ENCODE measurements around the gene SHANK2.

Gene SHANK2

DNA sequence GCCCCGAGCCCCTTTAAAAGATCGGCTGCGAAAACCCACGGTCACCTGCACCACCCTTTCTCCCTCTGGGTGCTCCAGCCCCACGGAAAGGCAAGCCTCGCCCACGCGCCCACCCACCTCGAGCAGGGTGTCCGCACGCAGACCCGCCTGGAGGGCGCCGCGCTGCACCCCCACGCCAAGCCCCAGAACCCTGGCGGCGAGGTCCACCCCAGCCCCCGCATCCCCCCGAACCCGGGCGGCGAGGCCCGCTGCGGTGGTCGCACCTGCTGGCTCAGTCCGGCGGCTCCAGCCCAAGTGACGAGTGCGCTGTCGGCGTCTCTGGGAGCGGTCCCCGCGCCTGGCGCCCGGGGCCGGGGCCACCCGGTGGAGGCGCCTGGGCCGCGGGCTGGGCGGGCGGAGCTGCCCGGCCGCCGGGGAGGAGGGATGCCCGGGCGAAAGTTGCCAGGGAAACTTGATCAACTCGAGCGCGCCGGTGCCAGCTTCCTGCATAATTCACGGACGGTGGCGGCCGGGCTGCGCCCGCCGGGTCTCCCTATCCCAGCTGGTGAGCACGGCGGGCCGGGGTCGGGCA is 1.1 kb downstream of the SHANK2 start:
- TF ChIP-seq, protein P1, sequence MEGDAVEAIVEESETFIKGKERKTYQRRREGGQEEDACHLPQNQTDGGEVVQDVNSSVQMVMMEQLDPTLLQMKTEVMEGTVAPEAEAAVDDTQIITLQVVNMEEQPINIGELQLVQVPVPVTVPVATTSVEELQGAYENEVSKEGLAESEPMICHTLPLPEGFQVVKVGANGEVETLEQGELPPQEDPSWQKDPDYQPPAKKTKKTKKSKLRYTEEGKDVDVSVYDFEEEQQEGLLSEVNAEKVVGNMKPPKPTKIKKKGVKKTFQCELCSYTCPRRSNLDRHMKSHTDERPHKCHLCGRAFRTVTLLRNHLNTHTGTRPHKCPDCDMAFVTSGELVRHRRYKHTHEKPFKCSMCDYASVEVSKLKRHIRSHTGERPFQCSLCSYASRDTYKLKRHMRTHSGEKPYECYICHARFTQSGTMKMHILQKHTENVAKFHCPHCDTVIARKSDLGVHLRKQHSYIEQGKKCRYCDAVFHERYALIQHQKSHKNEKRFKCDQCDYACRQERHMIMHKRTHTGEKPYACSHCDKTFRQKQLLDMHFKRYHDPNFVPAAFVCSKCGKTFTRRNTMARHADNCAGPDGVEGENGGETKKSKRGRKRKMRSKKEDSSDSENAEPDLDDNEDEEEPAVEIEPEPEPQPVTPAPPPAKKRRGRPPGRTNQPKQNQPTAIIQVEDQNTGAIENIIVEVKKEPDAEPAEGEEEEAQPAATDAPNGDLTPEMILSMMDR (IDR thresholded peaks at IDR 0.05) = no peak

DNA sequence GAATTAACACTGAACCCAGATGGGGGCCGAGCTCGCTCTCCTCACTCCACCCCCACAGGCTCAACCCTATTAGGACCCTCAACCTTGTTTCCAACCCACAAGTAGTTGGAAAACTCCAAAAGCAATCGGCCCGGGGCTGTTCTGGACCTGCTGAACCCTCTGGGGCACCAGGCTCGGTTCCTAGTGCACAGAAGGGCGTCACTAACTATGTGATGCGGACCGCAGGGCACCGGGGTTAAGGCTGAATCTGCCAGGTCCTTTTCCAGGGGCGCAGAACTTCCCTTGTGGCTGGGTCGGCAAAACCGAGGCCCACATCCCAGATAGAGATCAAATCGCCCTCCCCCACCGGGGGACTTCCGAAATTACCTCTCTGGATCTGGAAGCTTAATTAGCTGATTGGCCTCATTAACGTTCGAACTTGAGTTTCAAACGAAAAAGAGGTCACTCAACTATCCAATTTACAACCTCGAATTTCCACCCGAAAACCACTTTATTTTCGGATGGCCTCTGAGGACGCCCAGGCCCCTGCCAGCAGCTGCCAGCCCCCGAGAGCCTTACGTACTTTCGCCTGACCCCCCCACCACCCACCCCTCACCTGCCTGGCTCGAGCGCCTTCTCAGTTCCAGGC is 1.7 kb downstream of the SHANK2 start:
- TF ChIP-seq, protein P1 (IDR thresholded peaks at IDR 0.05) = no peak

DNA sequence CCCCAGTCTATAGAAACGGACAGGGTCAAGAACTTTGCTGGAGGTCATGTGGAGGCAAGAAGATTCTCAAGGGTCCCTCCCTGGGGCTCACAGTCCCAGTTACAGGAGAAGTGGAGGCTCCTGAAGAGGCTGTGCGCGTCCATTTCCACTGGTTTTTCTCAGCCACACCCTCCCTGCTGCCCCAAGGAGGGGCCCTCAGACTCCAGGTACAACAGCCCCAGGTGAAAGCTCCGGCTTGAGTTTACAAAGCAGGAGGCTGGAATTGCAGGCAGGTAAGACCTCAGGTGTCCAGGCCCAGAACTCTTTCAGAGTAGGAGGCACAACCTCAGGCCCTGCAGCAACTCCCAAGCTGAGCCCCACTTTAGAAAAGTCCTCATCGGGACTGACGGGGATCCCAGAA is 3.1 kb downstream of the SHANK2 start:
- TF ChIP-seq, protein P1 (IDR thresholded peaks at IDR 0.05) = no peak

DNA sequence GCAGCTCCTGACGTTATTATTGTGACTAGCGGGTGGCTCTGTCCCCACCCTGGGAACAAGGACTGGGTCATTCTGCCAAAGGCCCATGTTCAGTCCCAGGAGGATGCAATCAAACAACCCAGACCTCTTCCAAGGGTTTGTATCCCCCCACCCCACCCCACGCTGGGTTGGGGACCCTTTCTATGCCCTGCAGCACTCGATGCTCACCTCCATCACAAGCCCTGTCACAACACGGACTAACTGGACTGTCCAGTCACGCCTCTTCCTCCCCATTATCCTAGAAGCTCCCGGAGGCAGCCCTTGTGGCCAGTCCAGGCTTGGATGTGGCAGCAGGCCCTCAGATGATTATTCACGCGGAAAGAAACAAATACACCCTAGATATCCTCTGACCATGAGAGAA is 3.7 kb downstream of the SHANK2 start:
- TF ChIP-seq, protein P1 (IDR thresholded peaks at IDR 0.05) = no peak

DNA sequence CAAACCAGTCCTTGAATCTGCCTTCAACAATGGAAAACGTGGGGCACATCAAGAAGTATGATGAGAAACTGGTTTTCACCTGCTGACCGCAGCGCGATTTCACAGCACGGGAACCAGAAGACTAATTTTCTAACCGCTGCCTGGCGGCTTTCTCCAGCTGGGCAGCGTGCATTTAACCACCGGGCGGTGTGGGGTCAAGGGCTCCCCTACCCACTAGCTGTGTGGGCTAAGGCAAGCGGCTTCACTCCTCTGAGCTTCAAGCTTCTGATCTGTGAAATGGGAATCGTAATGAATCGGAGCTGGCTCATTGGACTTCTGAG is 4.2 kb downstream of the SHANK2 start:
- TF ChIP-seq, protein P1 (IDR thresholded peaks at IDR 0.05) = no peak

DNA sequence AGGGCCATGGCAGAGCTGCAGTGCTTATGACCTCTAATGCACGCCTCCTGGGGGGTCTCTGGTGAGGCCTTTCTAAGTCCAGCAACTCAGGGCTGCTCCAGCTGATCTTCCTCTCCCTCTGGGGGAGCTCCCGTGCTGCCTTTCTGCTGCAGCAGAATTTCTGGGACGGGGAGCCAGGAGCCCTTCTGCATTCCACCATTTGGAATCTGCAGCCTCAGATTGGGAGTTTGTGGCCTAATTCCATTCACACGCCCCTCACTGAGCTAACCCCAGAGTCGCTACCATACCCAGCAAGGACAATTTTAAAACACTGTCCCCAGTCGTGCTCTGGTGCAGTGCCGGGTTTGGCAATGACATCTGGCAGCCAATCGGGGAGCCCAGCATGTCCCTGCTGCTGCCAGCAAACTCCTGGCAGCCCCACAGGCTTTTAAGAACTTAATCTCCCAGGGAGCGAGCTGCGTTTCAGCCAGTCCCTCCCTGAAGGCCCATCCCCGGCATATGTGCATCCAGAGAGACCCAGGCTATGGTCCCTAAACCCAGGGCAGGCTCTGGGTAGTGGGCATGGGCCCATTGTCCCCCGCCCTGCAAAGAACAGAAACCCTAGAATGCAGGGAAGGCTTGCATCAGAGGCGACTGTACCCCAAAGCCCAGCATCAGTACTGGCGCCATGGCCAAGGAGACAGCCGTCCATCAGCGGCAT is 4.7 kb downstream of the SHANK2 start:
- TF ChIP-seq, protein P1 (IDR thresholded peaks at IDR 0.05) = no peak

DNA sequence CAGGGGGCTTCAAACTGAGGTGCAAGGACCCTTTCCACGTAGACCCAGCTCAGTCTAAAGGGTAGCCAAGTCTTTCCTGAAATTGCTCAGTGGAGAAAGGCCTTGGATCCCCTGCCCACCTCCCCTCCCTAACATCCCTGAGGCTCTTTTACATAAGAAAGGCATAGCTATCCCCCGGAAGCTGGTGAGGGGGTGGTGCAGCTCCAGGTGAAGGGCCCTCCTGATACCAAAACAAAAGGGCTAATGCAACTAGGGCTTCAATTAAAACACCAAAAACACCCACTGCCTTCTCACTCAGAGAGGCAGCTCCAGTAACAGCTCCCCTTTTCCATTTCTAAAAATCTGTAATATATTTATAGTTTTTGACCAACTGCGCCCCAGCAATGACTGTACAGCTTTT is 5.8 kb downstream of the SHANK2 start:
- TF ChIP-seq, protein P1 (IDR thresholded peaks at IDR 0.05) = no peak
